ENCODE measurements around the gene PKD1. TPM values are rescaled to one million over a fixed set of nuclear protein-coding genes. Genes with fewer than 3 reads are reported as not detected.
A peak's percentile ranks its signal among the peaks of the same experiment; 100 is the strongest.

Gene PKD1
- total RNA-seq, 1 experiment from 2014 or later, result 71.1 TPM

GRCh38 chr16:2048116-2048543, 87.6 kb downstream of the PKD1 start:
- DNase-seq (ENCODE audit: low spot score), result no peak

- DNase-seq (ENCODE audit: low spot score), result peak; percentile 93
Observed at GRCh38 chr16:2047330-2048115, 88.2 kb downstream of the PKD1 start, which contains the start of the genes NTHL1 and TSC2. Gene NTHL1 (minus strand): TSS chr16:2047834. CDS start chr16:2047823, 11 bp downstream. Gene TSC2 (plus strand): TSS chr16:2047985. CDS start chr16:2048616, 631 bp downstream.

DNA sequence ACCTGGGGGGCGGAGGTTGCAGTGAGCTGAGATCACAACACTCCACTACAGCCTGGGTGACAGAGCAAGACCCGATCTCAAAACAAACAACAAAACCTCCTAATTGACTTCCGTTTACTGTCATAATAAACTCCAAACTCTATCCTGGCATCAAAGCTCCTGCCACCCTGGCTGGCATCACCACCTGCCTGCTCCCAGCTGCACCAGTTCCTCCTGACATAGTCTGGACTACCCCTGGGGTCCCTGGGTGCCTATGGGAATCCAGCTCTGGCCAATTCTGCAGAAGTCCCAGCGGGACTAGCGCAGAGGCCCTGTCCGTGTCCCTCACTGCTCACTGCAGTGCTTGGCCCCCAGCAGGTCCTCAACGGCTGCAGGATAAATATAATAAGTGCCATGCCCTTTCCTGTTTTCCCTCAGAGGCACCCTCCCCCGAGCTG, 88.8 kb downstream of the PKD1 start:
- no peak for DNase-seq (ENCODE audit: low spot score)

DNA sequence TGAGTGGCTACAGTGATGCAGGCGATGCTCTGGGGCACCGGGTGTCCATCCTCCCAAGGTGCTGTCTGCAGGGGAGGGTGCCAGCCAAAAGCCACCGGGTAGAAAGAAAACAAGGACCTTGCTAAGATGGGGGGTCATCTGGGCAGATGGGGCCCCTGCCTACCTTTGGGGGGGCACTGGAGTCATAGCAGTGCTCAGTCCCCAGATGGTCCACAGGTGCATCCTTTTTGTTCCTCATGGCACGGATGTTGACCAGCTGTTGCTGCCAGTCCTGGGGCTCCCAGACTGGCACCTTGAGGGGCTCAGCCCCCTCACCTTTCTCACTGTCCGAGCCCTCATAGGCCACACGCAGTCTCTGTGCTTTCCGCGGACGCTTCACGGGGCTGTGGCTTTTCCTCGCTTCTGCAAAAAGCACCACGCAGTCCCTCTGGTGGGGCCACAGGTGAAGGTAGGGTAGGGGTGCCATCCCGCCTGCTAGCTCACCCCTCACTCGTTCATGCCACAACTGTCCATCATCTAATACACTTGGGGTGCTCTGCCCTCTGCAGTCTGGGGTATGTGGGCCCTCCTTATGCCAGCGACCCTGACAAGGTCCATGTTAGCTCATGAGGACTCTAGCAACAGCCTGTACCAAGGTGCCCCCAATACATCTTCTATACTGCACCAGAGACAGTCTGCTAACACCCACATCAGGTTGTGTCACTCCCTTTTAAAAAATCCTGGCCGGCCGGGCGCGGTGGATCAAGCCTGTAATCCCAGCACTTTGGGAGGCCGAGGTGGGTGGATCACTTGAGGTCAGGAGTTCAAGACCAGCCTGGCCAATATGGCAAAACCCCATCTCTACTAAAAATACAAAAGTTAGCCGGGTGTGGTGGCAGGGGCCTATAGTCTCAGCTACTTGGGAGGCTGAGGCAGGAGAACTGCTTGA, 89.5 kb downstream of the PKD1 start:
- no peak for DNase-seq (ENCODE audit: low spot score)

GRCh38 chr16:2044541-2044940, 91.2 kb downstream of the PKD1 start:
- no peak for DNase-seq (ENCODE audit: low spot score)

DNA sequence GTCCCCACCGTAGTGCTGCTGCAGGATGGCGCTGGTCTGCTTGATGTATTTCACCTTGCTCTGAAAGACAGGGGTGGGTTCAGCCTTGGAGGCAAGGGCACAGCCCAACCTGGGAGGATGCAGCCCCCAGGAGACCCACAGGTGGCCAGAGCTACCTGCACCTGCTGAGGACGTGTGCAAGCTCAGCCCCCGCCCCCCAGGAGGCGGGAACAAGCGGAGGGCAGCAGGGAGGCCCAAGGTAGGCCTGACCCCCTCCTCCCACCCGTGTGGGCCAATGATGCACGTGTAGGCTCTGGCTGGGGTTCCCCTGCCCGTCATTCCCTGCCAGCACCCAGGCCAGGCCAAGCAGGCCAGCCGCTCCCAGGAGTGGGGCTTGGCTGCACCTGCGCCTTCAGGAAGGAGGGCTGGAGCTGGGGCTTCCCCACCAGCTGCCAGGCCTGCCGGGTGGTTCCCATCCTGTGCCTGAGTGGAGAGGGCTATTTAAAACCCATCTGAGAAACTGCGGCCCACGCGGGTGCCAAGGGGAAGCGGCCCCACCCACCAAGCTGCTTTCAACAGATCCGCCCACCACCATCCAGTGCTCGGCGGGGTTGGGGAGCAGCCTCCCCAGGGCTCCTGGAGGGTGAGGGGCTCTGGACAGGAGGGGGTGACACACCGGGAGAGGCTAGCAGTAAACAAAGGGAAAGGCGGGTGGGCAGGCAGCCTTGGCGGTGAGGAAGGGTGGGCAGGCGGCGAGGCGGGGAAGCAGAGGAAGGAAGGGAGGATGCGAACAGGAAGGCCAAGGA, 91.8 kb downstream of the PKD1 start:
- peak; percentile 70 for DNase-seq (ENCODE audit: low spot score)

GRCh38 chr16:2042986-2043666, 92.6 kb downstream of the PKD1 start:
- DNase-seq (ENCODE audit: low spot score), result peak; percentile 67

DNA sequence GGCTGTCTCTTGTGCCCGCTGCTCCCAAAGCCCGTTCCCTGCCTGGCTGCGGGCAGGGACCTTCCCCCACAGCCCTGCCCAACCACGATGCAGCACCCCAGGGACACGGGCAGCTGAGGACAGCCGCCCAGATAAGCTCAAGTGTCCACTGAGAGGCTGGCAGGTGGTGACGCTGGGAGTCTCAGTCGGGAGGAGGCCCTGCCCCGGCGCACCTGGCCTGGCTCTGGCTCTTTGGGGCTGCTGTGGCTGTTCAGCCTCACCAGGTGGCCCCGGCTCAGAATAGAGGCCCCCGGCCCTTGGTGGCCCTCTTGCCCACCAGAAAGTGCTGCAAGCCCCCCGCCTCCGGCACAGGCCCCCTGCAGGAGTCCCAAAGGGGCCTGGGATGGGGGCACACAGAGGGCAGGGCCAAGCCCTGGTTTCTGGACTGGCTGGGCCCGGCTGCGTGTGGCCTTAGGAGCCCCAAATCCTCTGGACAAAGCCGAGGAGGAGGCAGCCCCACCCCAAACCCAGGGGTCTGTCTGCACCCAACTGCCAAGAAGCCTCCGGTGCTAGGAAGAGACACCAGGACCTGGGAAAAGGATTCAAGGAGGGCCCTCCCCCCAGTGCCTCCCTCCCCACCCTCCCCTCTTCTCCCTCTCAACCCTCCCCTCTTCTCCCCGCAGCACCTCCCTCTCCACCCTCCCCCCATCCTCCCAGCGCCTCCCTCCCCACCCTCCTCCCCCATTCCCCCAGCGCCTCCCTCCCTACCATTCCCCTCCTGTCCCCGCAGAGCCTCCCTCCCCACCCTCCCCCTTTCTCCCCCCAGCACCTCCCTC, 93.3 kb downstream of the PKD1 start:
- no peak for DNase-seq (ENCODE audit: low spot score)

DNA sequence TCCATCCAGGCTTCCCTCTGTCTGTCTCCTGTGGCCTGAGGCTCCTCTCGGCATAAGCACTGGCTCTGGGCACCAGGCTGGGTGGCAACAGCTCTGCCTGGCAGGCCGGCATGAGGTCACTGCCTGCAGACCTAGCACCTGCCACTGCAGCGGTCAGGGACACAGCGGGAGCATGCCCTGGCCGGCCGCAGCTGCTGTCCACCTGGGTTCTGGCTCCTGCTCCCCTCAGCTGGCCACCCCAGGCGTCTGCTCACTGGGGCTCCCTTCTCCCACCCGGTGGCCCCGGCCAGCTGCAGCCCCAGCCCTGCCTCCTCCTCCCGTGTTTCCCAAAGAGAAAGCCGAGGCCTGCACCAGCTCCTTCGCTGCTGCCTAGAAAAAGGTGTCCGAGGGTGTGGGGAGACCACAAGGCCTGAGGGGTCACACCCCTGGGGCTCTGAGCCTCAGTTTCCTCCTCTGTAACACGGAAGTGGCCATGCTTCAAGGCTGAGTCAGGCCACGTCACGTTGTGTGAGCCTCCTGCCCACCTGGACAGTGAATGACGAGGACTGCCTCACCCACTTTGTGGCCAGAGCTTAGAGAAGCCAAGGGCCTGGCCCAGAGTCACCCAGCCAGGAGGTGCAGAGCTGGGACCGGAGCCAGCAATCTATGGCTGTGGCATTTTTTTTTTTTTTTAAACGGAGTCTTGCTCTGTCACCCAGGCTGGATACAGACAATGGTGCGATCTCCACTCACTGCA, 94.7 kb downstream of the PKD1 start:
- DNase-seq (ENCODE audit: low spot score), result peak; percentile 96

- DNase-seq (ENCODE audit: low spot score), result peak; percentile 44
Observed at GRCh38 chr16:2040041-2040786, 95.5 kb downstream of the PKD1 start.

- DNase-seq (ENCODE audit: low spot score), result peak; percentile 48
Observed at GRCh38 chr16:2039274-2040031, 96.2 kb downstream of the PKD1 start.

Other genes with a start within 250 kb of the PKD1 start
- gene HS3ST6, start 217.5 kb downstream of the PKD1 start, total RNA-seq (2014; rRNA removed; shearing (Covaris generic)), result not detected in 2 replicates
- 15.6 and 22.5 TPM in 2 replicates for gene MSRB1, start 192.7 kb downstream of the PKD1 start, total RNA-seq (2014; rRNA removed; shearing (Covaris generic))
- gene RPL3L, start 181.2 kb downstream of the PKD1 start, total RNA-seq (2014; rRNA removed; shearing (Covaris generic)), result 0.67 TPM in 1 of 2 replicates, not detected in the other
- 367 and 415 TPM in 2 replicates for gene NDUFB10, start 176.4 kb downstream of the PKD1 start, total RNA-seq (2014; rRNA removed; shearing (Covaris generic))
- gene RPS2, start 171.1 kb downstream of the PKD1 start, total RNA-seq (2014; rRNA removed; shearing (Covaris generic)), result 1,909 and 2,123 TPM in 2 replicates
- 0.17 TPM in 1 of 2 replicates, not detected in the other for gene RNF151, start 169.0 kb downstream of the PKD1 start, total RNA-seq (2014; rRNA removed; shearing (Covaris generic))
- 73.6 and 82.8 TPM in 2 replicates for gene TBL3, start 163.8 kb downstream of the PKD1 start, total RNA-seq (2014; rRNA removed; shearing (Covaris generic))
- 0.19 TPM in 1 of 2 replicates, not detected in the other for gene NOXO1, start 154.4 kb downstream of the PKD1 start, total RNA-seq (2014; rRNA removed; shearing (Covaris generic))
- gene GFER, start 151.7 kb downstream of the PKD1 start, total RNA-seq (2014; rRNA removed; shearing (Covaris generic)), result 24.1 and 36.1 TPM in 2 replicates
- gene SYNGR3, start 145.9 kb downstream of the PKD1 start, total RNA-seq (2014; rRNA removed; shearing (Covaris generic)), result 21.8 and 29.3 TPM in 2 replicates
- gene ZNF598, start 126.1 kb downstream of the PKD1 start, total RNA-seq (2014; rRNA removed; shearing (Covaris generic)), result 23.5 and 26.9 TPM in 2 replicates
- gene NPW, start 116.1 kb downstream of the PKD1 start, total RNA-seq (2014; rRNA removed; shearing (Covaris generic)), result 0.14 TPM in 1 of 2 replicates, not detected in the other
- gene NHERF2, start 109.0 kb downstream of the PKD1 start, total RNA-seq (2014; rRNA removed; shearing (Covaris generic)), result 124 and 154 TPM in 2 replicates
- gene NTHL1, start 88.1 kb downstream of the PKD1 start, total RNA-seq (2014; rRNA removed; shearing (Covaris generic)), result 67.8 and 77.4 TPM in 2 replicates
- 46.3 and 47.7 TPM in 2 replicates for gene TSC2, start 87.9 kb downstream of the PKD1 start, total RNA-seq (2014; rRNA removed; shearing (Covaris generic))
- gene RAB26, start 12.7 kb upstream of the PKD1 start, total RNA-seq (2014; rRNA removed; shearing (Covaris generic)), result not detected in 2 replicates
- 97.7 and 107 TPM in 2 replicates for gene TRAF7, start 19.9 kb upstream of the PKD1 start, total RNA-seq (2014; rRNA removed; shearing (Covaris generic))
- gene CASKIN1, start 60.7 kb upstream of the PKD1 start, total RNA-seq (2014; rRNA removed; shearing (Covaris generic)), result 0.46 and 1.5 TPM in 2 replicates
- gene MLST8, start 69.6 kb upstream of the PKD1 start, total RNA-seq (2014; rRNA removed; shearing (Covaris generic)), result 43.2 and 64.5 TPM in 2 replicates
- gene BRICD5, start 75.0 kb upstream of the PKD1 start, total RNA-seq (2014; rRNA removed; shearing (Covaris generic)), result 7.0 and 7.5 TPM in 2 replicates
- 35.4 and 43.4 TPM in 2 replicates for gene PGP, start 78.9 kb upstream of the PKD1 start, total RNA-seq (2014; rRNA removed; shearing (Covaris generic))
- 27.0 and 29.9 TPM in 2 replicates for gene E4F1, start 87.7 kb upstream of the PKD1 start, total RNA-seq (2014; rRNA removed; shearing (Covaris generic))
- 2.5 and 3.8 TPM in 2 replicates for gene DNASE1L2, start 100.5 kb upstream of the PKD1 start, total RNA-seq (2014; rRNA removed; shearing (Covaris generic))
- gene ECI1, start 115.7 kb upstream of the PKD1 start, total RNA-seq (2014; rRNA removed; shearing (Covaris generic)), result 50.6 and 73.8 TPM in 2 replicates
- 226 and 239 TPM in 2 replicates for gene RNPS1, start 132.2 kb upstream of the PKD1 start, total RNA-seq (2014; rRNA removed; shearing (Covaris generic))
- gene ABCA3, start 204.8 kb upstream of the PKD1 start, total RNA-seq (2014; rRNA removed; shearing (Covaris generic)), result 17.3 and 19.5 TPM in 2 replicates

All from A172 (cell line).